Measurements from ENCODE around the gene TTC27.

Gene TTC27

GRCh38 chr2:32680942-32681341 is 53.1 kb downstream of the TTC27 start:
- no peaks in the 10 kb centered on the region for H3K79me2 ChIP-seq (ENCODE audit: low read length)
- no peak overlapping the region for H3K4me3 ChIP-seq (ENCODE audit: low read length)
- H3K9ac ChIP-seq (ENCODE audit: low read length) = no peak overlapping the region
- no peak overlapping the region for H3K4me2 ChIP-seq (ENCODE audit: low read length)
- H3K27me3 ChIP-seq (ENCODE audit: low read depth, low read length) = no peaks in the 10 kb centered on the region
- no peak overlapping the region for H3K27ac ChIP-seq (ENCODE audit: low read length)
- TF ChIP-seq CTCF (IDR thresholded peaks at IDR 0.05; ENCODE audit: low read depth, low read length) (no peak), EZH2phosphoT487 (IDR thresholded peaks at IDR 0.05; ENCODE audit: low read depth) (no peak)
- no peaks in the 10 kb centered on the region for H3K36me3 ChIP-seq (replicated peaks; ENCODE audit: low read depth, low read length)
- H3K4me1 ChIP-seq (ENCODE audit: low read length) = no peaks in the 10 kb centered on the region
- no peaks in the 10 kb centered on the region for H3K9me3 ChIP-seq (ENCODE audit: insufficient read depth, low read length)
- no peaks in the 10 kb centered on the region for H4K20me1 ChIP-seq (ENCODE audit: insufficient read depth, low read length)
- H2AFZ ChIP-seq (ENCODE audit: low read depth, low read length) = no peak overlapping the region

GRCh38 chr2:32683520-32684086 is 55.8 kb downstream of the TTC27 start:
- Histone ChIP-seq H3K79me2 (ENCODE audit: low read length) (no peaks in the 10 kb centered on the region), H3K9me3 (ENCODE audit: insufficient read depth, low read length) (no peaks in the 10 kb centered on the region), H3K4me3 (ENCODE audit: low read length) (no peak overlapping the region), H3K4me1 (ENCODE audit: low read length) (peaks cover 6% of the 10 kb centered on the region), H2AFZ (ENCODE audit: low read depth, low read length) (no peak overlapping the region), H4K20me1 (ENCODE audit: insufficient read depth, low read length) (no peaks in the 10 kb centered on the region), H3K27me3 (ENCODE audit: low read depth, low read length) (no peaks in the 10 kb centered on the region), H3K27ac (ENCODE audit: low read length) (no peak overlapping the region), H3K36me3 (replicated peaks; ENCODE audit: low read depth, low read length) (no peaks in the 10 kb centered on the region), H3K4me2 (ENCODE audit: low read length) (no peak overlapping the region), H3K9ac (ENCODE audit: low read length) (no peak overlapping the region)
- TF ChIP-seq EZH2phosphoT487 (IDR thresholded peaks at IDR 0.05; ENCODE audit: low read depth) (no peak), CTCF (IDR thresholded peaks at IDR 0.05; ENCODE audit: low read depth, low read length) (no peak)

GRCh38 chr2:32688541-32688940 is 60.7 kb downstream of the TTC27 start:
- H3K4me1 ChIP-seq (ENCODE audit: low read length) = peaks cover 8% of the 10 kb centered on the region
- H3K9me3 ChIP-seq (ENCODE audit: insufficient read depth, low read length) = no peaks in the 10 kb centered on the region
- H3K27ac ChIP-seq (ENCODE audit: low read length) = no peak overlapping the region
- TF ChIP-seq EZH2phosphoT487 (IDR thresholded peaks at IDR 0.05; ENCODE audit: low read depth) (no peak), CTCF (IDR thresholded peaks at IDR 0.05; ENCODE audit: low read depth, low read length) (no peak)
- H3K27me3 ChIP-seq (ENCODE audit: low read depth, low read length) = no peaks in the 10 kb centered on the region
- H3K9ac ChIP-seq (ENCODE audit: low read length) = no peak overlapping the region
- H3K4me2 ChIP-seq (ENCODE audit: low read length) = no peak overlapping the region
- no peak overlapping the region for H3K4me3 ChIP-seq (ENCODE audit: low read length)
- no peak overlapping the region for H2AFZ ChIP-seq (ENCODE audit: low read depth, low read length)
- H3K36me3 ChIP-seq (replicated peaks; ENCODE audit: low read depth, low read length) = no peaks in the 10 kb centered on the region
- H4K20me1 ChIP-seq (ENCODE audit: insufficient read depth, low read length) = no peaks in the 10 kb centered on the region
- H3K79me2 ChIP-seq (ENCODE audit: low read length) = no peaks in the 10 kb centered on the region

- Histone ChIP-seq H3K9ac (ENCODE audit: low read length) (no peak overlapping the region), H3K9me3 (ENCODE audit: insufficient read depth, low read length) (no peaks in the 10 kb centered on the region), H3K4me3 (ENCODE audit: low read length) (no peak overlapping the region), H3K36me3 (replicated peaks; ENCODE audit: low read depth, low read length) (no peaks in the 10 kb centered on the region), H4K20me1 (ENCODE audit: insufficient read depth, low read length) (no peaks in the 10 kb centered on the region), H3K27ac (ENCODE audit: low read length) (no peak overlapping the region), H3K4me1 (ENCODE audit: low read length) (peaks cover 8% of the 10 kb centered on the region), H3K27me3 (ENCODE audit: low read depth, low read length) (no peaks in the 10 kb centered on the region), H2AFZ (ENCODE audit: low read depth, low read length) (no peak overlapping the region), H3K79me2 (ENCODE audit: low read length) (no peaks in the 10 kb centered on the region), H3K4me2 (ENCODE audit: low read length) (no peak overlapping the region)
- no peak for TF ChIP-seq CTCF (IDR thresholded peaks at IDR 0.05; ENCODE audit: low read depth, low read length)
- TF ChIP-seq EZH2phosphoT487 (IDR thresholded peaks at IDR 0.05; ENCODE audit: low read depth) = no peak
Measured at GRCh38 chr2:32691678-32692077, 63.8 kb downstream of the TTC27 start.
